ENCODE data around the gene MACROD2.

Gene MACROD2

DNA sequence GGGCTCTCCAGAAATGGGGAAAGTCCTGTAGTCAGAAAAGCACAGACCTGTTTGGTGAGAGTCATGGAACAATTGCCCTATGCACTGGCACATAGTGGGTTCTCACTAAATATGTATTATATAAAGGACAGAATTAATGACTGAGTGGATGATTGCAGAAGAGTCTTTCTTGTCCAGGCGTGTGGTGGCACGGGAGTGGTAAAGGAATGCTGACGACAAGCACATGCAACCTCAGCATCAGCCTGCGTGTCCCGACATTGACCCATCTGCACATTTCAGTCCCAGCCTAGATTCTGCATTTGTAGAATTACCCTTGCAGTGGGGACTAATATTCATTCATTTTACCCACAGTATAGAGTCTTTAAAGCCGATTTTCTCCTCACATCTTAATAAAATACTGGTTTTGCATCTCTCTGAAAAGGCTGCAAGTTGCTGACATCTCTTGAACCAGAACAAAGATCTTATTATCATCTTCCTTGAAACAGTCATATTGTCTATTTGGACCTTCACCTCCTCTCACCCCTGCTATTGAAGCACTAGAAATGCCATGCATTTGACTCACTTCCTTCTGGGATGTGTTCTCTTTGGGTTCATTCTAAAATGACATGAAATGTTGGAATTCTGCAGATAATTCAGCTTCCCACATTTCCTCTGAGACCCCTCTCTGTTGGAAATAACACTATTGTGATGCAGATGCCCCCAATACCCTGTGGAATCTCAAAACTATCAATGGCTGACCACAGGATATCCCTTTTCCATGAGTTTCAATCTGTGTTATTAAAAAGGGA, 1225.7 kb downstream of the MACROD2 start:
- no peak for TF ChIP-seq ZBTB17 (tag by site-specific recombination; IDR thresholded peaks at IDR 0.05)
- TF ChIP-seq, protein P1, sequence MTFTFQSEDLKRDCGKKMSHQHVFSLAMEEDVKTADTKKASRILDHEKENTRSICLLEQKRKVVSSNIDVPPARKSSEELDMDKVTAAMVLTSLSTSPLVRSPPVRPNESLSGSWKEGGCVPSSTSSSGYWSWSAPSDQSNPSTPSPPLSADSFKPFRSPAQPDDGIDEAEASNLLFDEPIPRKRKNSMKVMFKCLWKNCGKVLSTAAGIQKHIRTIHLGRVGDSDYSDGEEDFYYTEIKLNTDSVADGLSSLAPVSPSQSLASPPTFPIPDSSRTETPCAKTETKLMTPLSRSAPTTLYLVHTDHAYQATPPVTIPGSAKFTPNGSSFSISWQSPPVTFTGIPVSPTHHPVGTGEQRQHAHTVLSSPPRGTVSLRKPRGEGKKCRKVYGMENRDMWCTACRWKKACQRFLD (tag by site-specific recombination; IDR thresholded peaks at IDR 0.05), result no peak
- no peak for TF ChIP-seq ZNF184 (tag by site-specific recombination; IDR thresholded peaks at IDR 0.05)
- no peak for TF ChIP-seq GLIS2 (tag by site-specific recombination; IDR thresholded peaks at IDR 0.05)
- no peak for TF ChIP-seq KLF9 (tag by site-specific recombination; IDR thresholded peaks at IDR 0.05; ENCODE audit: low read depth)
- TF ChIP-seq ZBTB1 (tag by site-specific recombination; IDR thresholded peaks at IDR 0.05), result no peak
- TF ChIP-seq ZNF571 (tag by site-specific recombination; IDR thresholded peaks at IDR 0.05), result no peak
- TF ChIP-seq, protein P2, sequence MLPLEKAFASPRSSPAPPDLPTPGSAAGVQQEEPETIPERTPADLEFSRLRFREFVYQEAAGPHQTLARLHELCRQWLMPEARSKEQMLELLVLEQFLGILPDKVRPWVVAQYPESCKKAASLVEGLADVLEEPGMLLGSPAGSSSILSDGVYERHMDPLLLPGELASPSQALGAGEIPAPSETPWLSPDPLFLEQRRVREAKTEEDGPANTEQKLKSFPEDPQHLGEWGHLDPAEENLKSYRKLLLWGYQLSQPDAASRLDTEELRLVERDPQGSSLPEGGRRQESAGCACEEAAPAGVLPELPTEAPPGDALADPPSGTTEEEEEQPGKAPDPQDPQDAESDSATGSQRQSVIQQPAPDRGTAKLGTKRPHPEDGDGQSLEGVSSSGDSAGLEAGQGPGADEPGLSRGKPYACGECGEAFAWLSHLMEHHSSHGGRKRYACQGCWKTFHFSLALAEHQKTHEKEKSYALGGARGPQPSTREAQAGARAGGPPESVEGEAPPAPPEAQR (tag by site-specific recombination; IDR thresholded peaks at IDR 0.05), result no peak
- no peak for TF ChIP-seq ZNF664 (tag by site-specific recombination; IDR thresholded peaks at IDR 0.05)
- TF ChIP-seq ZNF560 (tag by site-specific recombination; IDR thresholded peaks at IDR 0.05; ENCODE audit: borderline replicate concordance), result no peak
- no peak for TF ChIP-seq ZNF677 (tag by site-specific recombination; IDR thresholded peaks at IDR 0.05)
- TF ChIP-seq, protein P3, sequence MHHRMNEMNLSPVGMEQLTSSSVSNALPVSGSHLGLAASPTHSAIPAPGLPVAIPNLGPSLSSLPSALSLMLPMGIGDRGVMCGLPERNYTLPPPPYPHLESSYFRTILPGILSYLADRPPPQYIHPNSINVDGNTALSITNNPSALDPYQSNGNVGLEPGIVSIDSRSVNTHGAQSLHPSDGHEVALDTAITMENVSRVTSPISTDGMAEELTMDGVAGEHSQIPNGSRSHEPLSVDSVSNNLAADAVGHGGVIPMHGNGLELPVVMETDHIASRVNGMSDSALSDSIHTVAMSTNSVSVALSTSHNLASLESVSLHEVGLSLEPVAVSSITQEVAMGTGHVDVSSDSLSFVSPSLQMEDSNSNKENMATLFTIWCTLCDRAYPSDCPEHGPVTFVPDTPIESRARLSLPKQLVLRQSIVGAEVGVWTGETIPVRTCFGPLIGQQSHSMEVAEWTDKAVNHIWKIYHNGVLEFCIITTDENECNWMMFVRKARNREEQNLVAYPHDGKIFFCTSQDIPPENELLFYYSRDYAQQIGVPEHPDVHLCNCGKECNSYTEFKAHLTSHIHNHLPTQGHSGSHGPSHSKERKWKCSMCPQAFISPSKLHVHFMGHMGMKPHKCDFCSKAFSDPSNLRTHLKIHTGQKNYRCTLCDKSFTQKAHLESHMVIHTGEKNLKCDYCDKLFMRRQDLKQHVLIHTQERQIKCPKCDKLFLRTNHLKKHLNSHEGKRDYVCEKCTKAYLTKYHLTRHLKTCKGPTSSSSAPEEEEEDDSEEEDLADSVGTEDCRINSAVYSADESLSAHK (tag by site-specific recombination; IDR thresholded peaks at IDR 0.05), result no peak
- no peak for TF ChIP-seq EGR2 (tag by site-specific recombination; IDR thresholded peaks at IDR 0.05; ENCODE audit: low read depth)
- no peak for TF ChIP-seq REPIN1 (tag by site-specific recombination; IDR thresholded peaks at IDR 0.05; ENCODE audit: low read depth)
- no peak for TF ChIP-seq ZNF76 (tag by site-specific recombination; IDR thresholded peaks at IDR 0.05; ENCODE audit: borderline replicate concordance, low read depth)
- TF ChIP-seq ZNF473 (tag by site-specific recombination; IDR thresholded peaks at IDR 0.05), result no peak
- no peak for TF ChIP-seq ZNF24 (tag by site-specific recombination; IDR thresholded peaks at IDR 0.05)
- TF ChIP-seq MZF1 (tag by site-specific recombination; IDR thresholded peaks at IDR 0.05; ENCODE audit: borderline replicate concordance), result no peak
- TF ChIP-seq GLI2 (tag by site-specific recombination; IDR thresholded peaks at IDR 0.05; ENCODE audit: borderline replicate concordance, low read depth), result no peak
- H3K4me1 ChIP-seq (ENCODE audit: control insufficient read depth, insufficient read depth, low read length), result no peaks in the 10 kb centered on the region
- H3K9me3 ChIP-seq (ENCODE audit: control insufficient read depth, insufficient read depth, low read depth, low read length), result no peaks in the 10 kb centered on the region
- no peak overlapping the region for H3K27ac ChIP-seq (ENCODE audit: extremely low read depth, low read depth, low read length)
- CTCF ChIA-PET, result no interaction called here
- H3K4me3 ChIP-seq (ENCODE audit: low read depth, low read length), result no peak overlapping the region
- POLR2A ChIA-PET, result no interaction called here
- H3K36me3 ChIP-seq (ENCODE audit: control insufficient read depth in 2 of 2, insufficient read depth in 1 of 2, low read length in 2 of 2), result no peaks in the 10 kb centered on the region

DNA sequence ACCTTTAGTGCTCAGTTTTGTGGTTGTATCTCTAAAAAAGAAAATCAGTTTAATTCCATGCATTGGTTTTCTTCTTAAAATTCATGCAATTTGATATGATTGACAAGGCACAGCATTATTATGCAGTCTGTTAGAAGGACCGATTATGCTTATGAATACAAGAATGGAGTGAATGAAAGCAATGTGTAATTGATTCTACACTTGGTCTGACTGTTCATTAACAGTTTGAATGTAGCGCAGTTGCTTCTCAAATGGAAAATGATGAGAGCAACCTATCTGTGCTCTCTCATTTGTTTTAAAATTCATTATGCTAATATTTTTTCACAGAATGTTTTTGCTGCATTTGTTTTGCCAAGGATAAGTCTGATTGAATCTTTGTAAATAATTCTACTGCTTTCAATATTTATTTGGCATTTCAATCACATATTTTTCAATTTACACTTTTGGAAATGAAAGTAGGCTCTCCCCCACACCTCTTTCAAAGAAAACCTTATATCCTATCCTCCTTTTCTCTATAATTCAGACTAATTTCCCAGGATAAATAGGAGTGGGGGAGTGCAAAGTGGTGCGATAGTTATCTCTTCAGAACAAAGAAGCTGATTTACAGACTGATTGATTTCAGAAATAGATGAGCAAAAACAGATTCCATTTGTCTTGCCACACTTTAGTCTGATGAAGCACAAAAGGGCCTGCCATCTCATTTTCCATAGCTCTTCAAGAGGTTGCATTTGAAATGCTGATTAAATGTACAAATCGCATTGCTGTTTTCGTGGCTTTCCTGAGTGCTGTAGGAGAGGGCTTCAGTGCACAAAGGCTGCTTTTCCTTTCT, 1227.4 kb downstream of the MACROD2 start:
- H3K27ac ChIP-seq (ENCODE audit: extremely low read depth, low read depth, low read length), result no peak overlapping the region
- H3K9me3 ChIP-seq (ENCODE audit: control insufficient read depth, insufficient read depth, low read depth, low read length), result no peaks in the 10 kb centered on the region
- ChIA-PET POLR2A (no interaction called here), CTCF (no interaction called here)
- no peaks in the 10 kb centered on the region for H3K4me1 ChIP-seq (ENCODE audit: control insufficient read depth, insufficient read depth, low read length)
- no peaks in the 10 kb centered on the region for H3K36me3 ChIP-seq (ENCODE audit: control insufficient read depth in 2 of 2, insufficient read depth in 1 of 2, low read length in 2 of 2)
- H3K4me3 ChIP-seq (ENCODE audit: low read depth, low read length), result no peak overlapping the region
- TF ChIP-seq BCL11A (tag by site-specific recombination; IDR thresholded peaks at IDR 0.05; ENCODE audit: low read depth), result no peak
- no peak for TF ChIP-seq ZNF654 (tag by site-specific recombination; IDR thresholded peaks at IDR 0.05; ENCODE audit: low read depth)
- no peak for TF ChIP-seq ZIC2 (tag by site-specific recombination; IDR thresholded peaks at IDR 0.05)
